Measurements from ENCODE around the gene KIAA1549.
"Not testable (repeated sequence)": the region's sequence is repeated elsewhere in the genome, so short reads cannot be mapped to it uniquely, and the experiment has no call there.

Gene KIAA1549

DNA sequence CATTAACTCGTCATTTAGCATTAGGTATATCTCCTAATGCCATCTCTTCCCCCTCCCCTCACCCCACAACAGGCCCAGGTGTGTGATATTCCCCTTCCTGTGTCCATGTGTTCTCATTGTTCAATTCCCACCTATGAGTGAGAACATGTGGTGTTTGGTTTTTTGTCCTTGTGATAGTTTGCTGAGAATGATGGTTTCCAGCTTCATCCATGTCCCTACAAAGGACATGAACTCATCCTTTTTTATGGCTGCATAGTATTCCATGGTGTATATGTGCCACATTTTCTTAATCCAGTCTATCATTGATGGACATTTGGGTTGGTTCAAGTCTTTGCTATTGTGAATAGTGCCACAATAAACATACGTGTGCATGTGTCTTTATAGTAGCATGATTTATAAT lies 169.9 kb downstream of the KIAA1549 start:
- not testable (repeated sequence) for DNase-seq (ENCODE audit: low read depth in 2 of 2)

DNA sequence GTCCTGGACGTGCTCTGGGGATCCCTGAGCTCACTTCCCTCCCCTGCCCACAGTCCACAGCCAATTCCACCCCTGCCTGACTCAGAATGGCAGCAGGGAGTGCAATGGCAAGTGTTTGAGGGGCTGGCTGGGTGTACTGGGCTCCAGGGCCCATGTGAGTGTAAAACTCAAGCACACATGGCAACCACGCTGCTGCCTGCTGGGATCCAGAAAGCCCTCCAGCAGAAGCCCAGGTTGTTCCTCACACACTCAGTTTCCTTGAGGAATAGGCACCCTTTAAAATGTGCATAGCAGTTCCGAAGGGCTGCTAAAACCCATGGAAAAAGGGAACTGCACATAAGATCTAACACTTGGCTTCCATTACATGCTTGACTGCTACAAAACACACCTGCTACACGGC lies 171.8 kb downstream of the KIAA1549 start:
- no peak for DNase-seq (ENCODE audit: low read depth in 2 of 2)

DNA sequence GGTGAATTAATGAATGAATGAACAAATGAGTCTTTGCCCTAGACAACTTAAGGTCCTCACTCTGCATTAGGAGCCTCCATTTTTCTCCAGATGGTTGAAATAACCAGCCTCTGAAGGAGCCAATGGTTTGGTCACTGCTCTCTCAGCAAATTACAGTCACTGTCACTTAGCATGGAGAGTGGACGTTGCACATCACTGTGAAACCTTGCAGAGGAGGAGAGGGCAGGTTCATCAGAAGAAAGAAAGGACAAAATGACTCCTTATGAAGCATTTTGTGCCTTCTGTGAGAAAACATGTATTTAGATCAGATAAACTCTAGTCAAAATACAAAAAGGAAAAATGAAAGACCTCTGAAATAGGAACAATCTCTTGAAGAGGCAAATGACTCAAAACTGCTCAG lies 176.6 kb downstream of the KIAA1549 start:
- DNase-seq (ENCODE audit: low read depth in 2 of 2) = no peak

DNA sequence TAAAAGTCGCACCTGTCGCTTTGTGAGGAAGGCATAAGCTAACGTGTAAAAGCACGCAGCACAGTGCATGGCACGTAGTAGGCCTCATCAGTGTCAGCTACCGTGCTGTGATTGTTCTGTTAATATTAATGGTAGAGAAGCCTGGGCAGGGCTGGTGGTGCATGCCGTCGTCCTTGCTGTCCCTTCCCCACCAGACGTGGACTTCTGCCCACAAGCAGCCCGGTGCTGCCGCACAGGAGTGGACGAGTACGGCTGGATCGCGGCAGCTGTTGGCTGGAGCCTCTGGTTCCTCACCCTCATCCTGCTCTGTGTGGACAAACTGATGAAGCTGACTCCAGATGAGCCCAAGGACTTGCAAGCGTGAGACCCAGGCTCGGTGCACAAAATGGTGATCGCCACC lies 178.5 kb downstream of the KIAA1549 start:
- no peak for DNase-seq (ENCODE audit: low read depth in 2 of 2)

DNA sequence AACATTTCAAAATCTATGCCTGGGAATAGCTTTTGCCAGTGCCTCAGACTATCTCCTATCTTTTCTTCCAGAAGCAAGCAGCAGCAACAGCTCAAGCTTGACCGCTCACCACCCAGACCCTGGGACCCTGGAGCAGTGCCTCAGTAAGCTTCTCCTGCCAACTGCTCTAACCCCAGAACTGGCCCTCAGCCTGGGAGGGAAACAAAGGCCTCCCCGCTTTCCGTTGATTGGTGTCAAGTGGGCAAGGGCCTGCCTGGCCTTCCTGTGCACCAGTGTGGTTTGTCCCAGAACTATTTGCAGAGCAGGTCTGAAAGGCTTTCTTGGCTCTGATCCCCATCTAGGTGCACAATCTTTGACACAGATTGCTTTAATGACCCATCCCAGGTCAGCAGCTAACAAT lies 179.9 kb downstream of the KIAA1549 start:
- DNase-seq (ENCODE audit: low read depth in 2 of 2) = no peak

DNA sequence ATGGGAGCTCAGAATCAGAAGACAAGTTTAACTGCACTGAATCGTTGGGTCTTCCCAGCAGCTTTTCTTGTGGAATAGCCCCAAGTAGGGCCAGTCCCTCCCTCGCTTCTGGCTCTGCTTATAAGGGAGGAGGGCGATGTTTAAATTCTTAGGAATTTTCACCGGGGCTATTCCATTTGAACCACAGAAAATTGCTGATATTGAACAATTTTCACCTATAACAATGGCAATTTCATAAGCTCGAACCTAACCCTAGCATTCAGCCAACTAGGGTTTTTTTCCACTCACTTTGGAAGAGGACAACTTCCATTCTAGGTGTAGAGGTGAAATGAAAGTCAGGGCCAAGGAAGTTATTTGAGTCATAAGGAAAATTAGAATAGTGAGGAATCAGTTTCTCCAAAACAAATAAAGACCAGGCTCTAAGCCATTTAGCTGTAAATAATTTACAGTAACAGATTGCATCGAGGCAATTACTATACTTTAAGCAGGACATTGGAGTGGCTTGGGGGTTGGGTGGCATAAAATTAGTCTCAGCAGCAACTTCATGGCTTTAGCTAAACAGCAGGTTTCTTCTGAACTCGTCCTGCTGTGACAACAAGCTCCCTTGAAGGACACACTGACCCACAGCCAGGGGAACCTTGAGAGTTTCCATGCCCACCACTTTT lies 181.7 kb downstream of the KIAA1549 start:
- no peak for DNase-seq (ENCODE audit: low read depth in 2 of 2)

DNA sequence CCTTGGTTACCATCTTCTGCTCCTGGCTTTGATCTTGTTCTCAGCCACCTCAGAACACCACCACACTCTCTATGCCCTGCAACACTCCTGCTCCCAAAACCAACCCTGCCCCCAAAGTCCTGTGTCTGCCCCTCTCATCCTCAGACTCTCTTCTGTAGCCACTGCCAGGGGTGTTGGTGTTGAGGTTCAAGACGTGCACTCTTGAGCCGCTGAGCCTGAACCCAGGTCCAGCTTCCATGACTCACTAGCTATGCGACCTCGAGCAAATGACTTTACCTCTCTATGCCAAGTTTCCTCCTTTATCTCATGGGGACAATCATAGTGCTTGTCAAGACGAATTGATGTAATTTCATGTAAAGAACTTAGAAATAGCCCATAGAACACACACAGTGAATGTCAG lies 182.4 kb downstream of the KIAA1549 start:
- no peak for DNase-seq (ENCODE audit: low read depth in 2 of 2)

DNA sequence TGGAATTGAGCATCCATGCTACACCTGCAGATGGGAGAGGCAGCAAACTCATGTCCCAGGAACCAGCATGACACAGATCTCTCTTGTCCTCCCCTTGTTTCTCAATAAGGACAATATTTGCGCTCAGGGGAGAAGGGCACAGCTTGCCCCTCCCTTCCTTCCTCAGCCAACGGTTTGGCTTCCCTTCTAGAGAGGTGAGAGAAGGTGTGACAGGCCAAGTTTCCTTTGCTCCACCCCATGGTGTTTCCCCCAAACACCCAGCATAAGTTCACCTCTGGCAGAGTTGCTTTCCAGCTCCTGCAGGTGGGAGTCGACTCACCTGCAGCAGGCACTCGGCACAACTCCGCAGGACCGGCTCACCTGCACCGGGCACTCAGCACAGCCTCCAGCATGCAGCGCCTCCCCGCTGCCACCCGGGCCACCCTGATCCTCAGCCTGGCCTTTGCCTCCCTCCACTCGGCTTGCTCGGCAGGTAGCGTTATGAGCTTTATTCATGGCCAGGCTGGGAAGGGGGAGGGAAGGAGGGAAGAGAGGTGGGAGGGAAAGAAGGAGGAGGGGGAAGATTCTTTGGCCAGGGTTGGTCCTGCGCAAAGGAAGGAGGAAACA lies 183.4 kb downstream of the KIAA1549 start, which contains the start of the genes ATP6V0A4 and TMEM213:
Gene ATP6V0A4, minus strand, starts transcription at position 482 of the 606 bp plus-strand sequence. CDS start 26,949 bp downstream, outside the sequence.
Gene TMEM213, plus strand, starts transcription at position 280 of the 606 bp plus-strand sequence. Its CDS starts 111 bp downstream, at position 391.
- DNase-seq (ENCODE audit: low read depth in 2 of 2) = no peak

DNA sequence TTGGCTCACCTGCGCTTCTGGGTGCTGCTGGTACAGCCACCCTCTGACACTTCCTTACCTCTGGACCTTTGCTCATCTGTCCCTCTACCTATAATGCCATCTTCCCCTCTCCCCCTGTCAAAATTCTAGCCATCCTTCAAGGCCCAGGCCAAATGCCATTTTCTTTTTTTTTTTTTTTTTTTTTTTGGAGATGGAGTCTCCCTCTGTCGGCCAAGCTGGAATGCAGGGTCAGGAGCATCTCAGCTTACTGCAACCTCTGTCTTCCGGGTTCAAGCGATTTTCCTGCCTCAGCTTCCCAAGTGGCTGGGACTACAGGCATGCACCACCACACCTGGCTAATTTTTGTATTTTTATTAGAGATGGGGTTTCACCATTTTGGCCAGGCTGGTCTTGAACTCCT lies 184.1 kb downstream of the KIAA1549 start:
- DNase-seq (ENCODE audit: low read depth in 2 of 2) = not testable (repeated sequence)

DNA sequence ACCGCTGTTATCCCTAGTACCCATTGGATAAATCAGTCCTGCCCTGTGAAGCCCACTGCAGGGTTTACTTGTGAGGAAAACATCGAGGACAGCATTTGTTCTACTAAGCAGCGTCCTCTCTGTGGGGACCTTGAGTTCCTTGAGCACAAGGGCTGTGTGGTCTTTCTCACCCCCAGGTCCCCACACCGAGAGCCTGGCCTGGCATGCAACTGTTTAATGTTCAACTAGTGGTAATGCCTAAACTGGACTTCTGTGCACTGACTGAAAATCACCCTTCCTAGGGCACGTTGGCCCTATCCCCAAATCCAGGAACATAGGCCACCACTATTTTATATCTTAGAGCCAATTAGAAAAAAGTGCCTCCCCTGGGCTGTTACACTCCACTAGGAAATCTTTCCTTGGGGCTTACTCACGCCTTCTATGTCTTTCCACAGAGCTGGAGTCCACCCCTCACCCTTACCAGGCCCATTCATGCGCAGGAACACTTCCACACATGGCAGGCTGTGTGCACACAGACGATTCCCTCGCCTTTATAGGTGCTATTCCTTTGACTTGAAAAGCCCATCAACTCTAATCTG lies 185.1 kb downstream of the KIAA1549 start:
- DNase-seq (ENCODE audit: low read depth in 2 of 2) = no peak

DNA sequence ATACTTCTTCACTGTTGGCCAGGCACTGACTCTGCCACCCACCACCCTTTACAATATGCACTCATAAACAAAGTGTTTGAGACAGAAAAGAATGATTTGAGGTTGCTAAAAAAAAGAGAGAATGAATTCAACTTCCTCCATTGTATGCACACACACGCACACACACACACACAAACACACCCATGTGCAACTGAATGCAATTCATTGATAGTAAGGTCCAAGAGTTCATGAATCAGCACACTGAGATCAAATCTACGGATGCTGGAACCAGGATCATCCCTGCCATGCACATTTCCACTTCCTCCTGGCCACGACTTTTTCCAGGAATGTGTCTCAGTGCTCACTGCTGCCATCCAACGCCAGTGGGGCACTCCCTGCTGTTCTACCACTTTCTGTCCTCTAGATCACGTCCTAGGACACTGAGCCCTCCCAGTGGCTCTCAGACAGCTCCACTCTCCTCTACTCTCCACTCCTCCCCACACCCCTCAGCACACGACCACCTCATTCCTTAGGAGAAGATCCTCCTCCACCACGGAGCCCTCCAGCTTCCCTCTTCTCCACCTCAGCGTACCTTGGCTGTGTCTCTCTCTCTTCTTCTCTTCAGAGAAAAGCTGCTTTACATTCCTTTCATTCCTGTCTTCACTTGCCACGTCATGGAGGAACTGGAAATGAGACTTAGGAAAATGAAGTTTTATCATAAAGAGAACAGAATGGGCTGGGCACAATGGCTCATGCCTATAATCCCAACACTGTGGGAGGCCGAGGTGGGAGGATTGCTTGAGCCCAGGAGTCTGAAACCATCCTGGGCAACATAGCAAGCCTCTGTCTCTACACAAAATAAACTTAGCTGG lies 195.4 kb downstream of the KIAA1549 start:
- no peak for DNase-seq (ENCODE audit: low read depth in 2 of 2)

DNA sequence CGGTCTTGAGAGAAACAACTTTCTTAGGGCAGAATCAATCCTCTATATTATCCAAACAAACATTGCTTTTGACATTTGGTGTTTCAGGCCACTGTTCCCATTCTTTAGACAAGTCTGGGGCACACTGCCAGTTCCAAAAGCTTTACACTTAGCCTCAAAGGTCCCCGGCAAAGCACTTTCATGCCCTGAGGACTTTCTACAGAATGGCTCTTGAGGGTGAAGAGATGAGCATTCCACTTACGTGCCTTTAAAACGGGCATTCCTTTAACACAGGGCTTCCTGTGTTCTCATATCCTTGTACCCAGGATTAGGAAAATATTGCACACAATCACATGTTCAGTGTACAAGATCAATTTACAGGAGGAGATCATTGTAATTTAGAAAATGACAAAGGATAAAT lies 196.5 kb downstream of the KIAA1549 start:
- no peak for DNase-seq (ENCODE audit: low read depth in 2 of 2)

Data from fibroblast of skin of left quadriceps (primary cell).